OCI-LY7 (cell line): Measurements from ENCODE around the gene DPEP2. TPM values are rescaled to one million over a fixed set of nuclear protein-coding genes. Genes with fewer than 3 reads are reported as not detected.

ENCODE experiments used
- BruUV-seq: library from RNA; stranded (reverse); fragments of 400-500 nt; replicated peaks from 2 replicates; lab custom pipeline; 2021; lab: Mats Ljungman, UMichigan
- CTCF ChIA-PET: fragments of 300-600 bp; sonication (Branson Sonifier 250); formaldehyde crosslinking; loops from one replicate; lab custom pipeline; 2022; ENCODE audit warnings: antibody characterized with exemption; ENCODE audit not compliant: unreplicated experiment; lab: Charles Lee
- POLR2A ChIA-PET: fragments of 300-600 bp; sonication (Branson Sonifier 250); formaldehyde crosslinking; loops from one replicate; lab custom pipeline; 2022; ENCODE audit warnings: antibody characterized with exemption; lab: Charles Lee
- DNase-seq: peaks from one replicate; pipeline ENCODE4 v3.0.0-alpha.2; 2015; ENCODE audit warnings: low spot score
- H2AFZ ChIP-seq: fragments of 200-600 bp; sonication (generic), shearing (Covaris generic); 2 replicates; pipeline ENCODE4 v1.6.1; 2014; ENCODE audit warnings: mild to moderate bottlenecking, antibody characterized with exemption, low read length, moderate library complexity
- H3K27ac ChIP-seq: fragments of 200-600 bp; sonication (generic); 2 replicates; pipeline ENCODE4 v1.5.1; 2014; ENCODE audit warnings: mixed run types, low read depth, mild to moderate bottlenecking, moderate library complexity, low read length, inconsistent platforms; ENCODE audit not compliant: poor library complexity, severe bottlenecking
- H3K36me3 ChIP-seq: fragments of 200-600 bp; sonication (generic); 2 replicates; pipeline ENCODE4 v1.6.1; 2014; ENCODE audit warnings: mild to moderate bottlenecking, antibody characterized with exemption, low read length, moderate library complexity, mixed read lengths; ENCODE audit not compliant: insufficient read depth
- H3K4me1 ChIP-seq: fragments of 200-600 bp; sonication (generic); 2 replicates; pipeline ENCODE4 v1.5.1; 2014; ENCODE audit warnings: mild to moderate bottlenecking, low read length; ENCODE audit not compliant: insufficient read depth, poor library complexity, severe bottlenecking
- H3K4me2 ChIP-seq: fragments of 200-600 bp; sonication (generic); 2 replicates; pipeline ENCODE4 v1.6.1; 2014; ENCODE audit warnings: mild to moderate bottlenecking, low read length
- H3K4me3 ChIP-seq: fragments of 200-600 bp; sonication (generic); 2 replicates; pipeline ENCODE4 v1.5.1; 2014; ENCODE audit warnings: mild to moderate bottlenecking, low read depth, low read length; ENCODE audit not compliant: poor library complexity, severe bottlenecking
- H3K79me2 ChIP-seq: fragments of 200-600 bp; sonication (generic); 2 replicates; pipeline ENCODE4 v1.6.1; 2016; ENCODE audit warnings: low read depth, mild to moderate bottlenecking, low read length, moderate library complexity, mixed read lengths; ENCODE audit not compliant: insufficient read depth
- H3K9me2 ChIP-seq: fragments of 200-600 bp; sonication (generic); 2 replicates; pipeline ENCODE4 v1.6.1; 2016; ENCODE audit warnings: mild to moderate bottlenecking, low read length, mixed read lengths; ENCODE audit not compliant: insufficient read depth
- H3K9me3 ChIP-seq: fragments of 200-600 bp; sonication (generic); 2 replicates; pipeline ENCODE4 v1.6.1; 2014; ENCODE audit warnings: mild to moderate bottlenecking, mixed run types, low read length, mixed read lengths
- H4K20me1 ChIP-seq: fragments of 200-600 bp; sonication (generic); 2 replicates; pipeline ENCODE4 v1.6.1; 2014; ENCODE audit warnings: mild to moderate bottlenecking, antibody characterized with exemption, low read length, moderate library complexity, mixed read lengths; ENCODE audit not compliant: insufficient read depth
- CTCF ChIP-seq: fragments of 200-600 bp; sonication (generic); conservative IDR thresholded peaks from 2 replicates; pipeline ENCODE4 v1.5.1; 2014; ENCODE audit warnings: mild to moderate bottlenecking, antibody characterized with exemption, low read length, moderate library complexity, mixed read lengths
- EZH2phosphoT487 ChIP-seq: fragments of 200-600 bp; sonication (generic); IDR thresholded peaks from 2 replicates; pipeline ENCODE4 v1.6.1; 2018; ENCODE audit warnings: low read depth, borderline replicate concordance, mild to moderate bottlenecking, mixed run types, antibody characterized with exemption, low read length, moderate library complexity, mixed read lengths
- intact Hi-C: fragments of 100-400 bp; cut with micrococcal nuclease; formaldehyde crosslinking; loops from one replicate; pipeline ENCODE4 v1.10.0; 2022; ENCODE audit not compliant: unreplicated experiment
- total RNA-seq, 2 experiments: library from RNA; depleted of rRNA in 1 of 2; stranded (reverse); fragments of >200 nt in 1 of 2; shearing (Covaris generic) in 1 of 2; gene quantifications; 2 replicates each; pipeline ENCODE4 v1.2.3, GENCODE V29; 2014 to 2022

DPEP2 gene
- total RNA-seq, 2 experiments from 2014 or later = 0.22 to 0.23 TPM

GRCh38 chr16:67993207-67994039 is 5.9 kb downstream of the DPEP2 start:
- POLR2A ChIA-PET = interaction anchor here (0.7 to 0.9 kb wide), 2 partner anchors 10 to 47 kb away, joined by 3 to 6 read pairs; no protein-coding TSS in a partner anchor
- CTCF ChIA-PET = interaction anchor here (0.6 to 1.2 kb wide), 3 partner anchors 11 to 81 kb away, joined by 3 to 5 read pairs (median 3); no protein-coding TSS in a partner anchor
- Histone ChIP-seq H4K20me1 (no peaks in the 10 kb centered on the region), H3K4me3 (peak overlapping the region; percentile 45), H3K9me3 (no peaks in the 10 kb centered on the region), H3K4me1 (peaks cover 15% of the 10 kb centered on the region), H3K4me2 (peak overlapping the region; percentile 64), H2AFZ (peak overlapping the region; percentile 87), H3K27ac (no peak overlapping the region), H3K9me2 (no peaks in the 10 kb centered on the region), H3K36me3 (no peaks in the 10 kb centered on the region), H3K79me2 (no peaks in the 10 kb centered on the region)
- no TSS peak for BruUV-seq
- TF ChIP-seq EZH2phosphoT487 = no peak
- TF ChIP-seq CTCF = peak; percentile 95
- DNase-seq = peak; percentile 88
- intact Hi-C loops = loop anchor here (1.0 kb wide), 3 partner anchors 25 to 236 kb away; partner anchors contain the start of gene SLC12A4

- ChIA-PET CTCF (no interaction called here), POLR2A (no interaction called here)
- no peak for TF ChIP-seq CTCF
- TF ChIP-seq EZH2phosphoT487 = no peak
- Histone ChIP-seq H3K27ac (no peak overlapping the region), H3K4me1 (peaks cover 15% of the 10 kb centered on the region), H3K9me3 (no peaks in the 10 kb centered on the region), H3K9me2 (no peaks in the 10 kb centered on the region), H3K4me3 (no peak overlapping the region), H3K79me2 (no peaks in the 10 kb centered on the region), H3K4me2 (peak overlapping the region; percentile 64; the same call in 1 of the 2 replicates), H3K36me3 (no peaks in the 10 kb centered on the region), H2AFZ (peak overlapping the region; percentile 87), H4K20me1 (no peaks in the 10 kb centered on the region)
- no TSS peak for BruUV-seq
- intact Hi-C loops = loop anchor here (1.0 kb wide), 3 partner anchors 24 to 237 kb away; partner anchors contain the start of gene SLC12A4
- DNase-seq = no peak
Observed at GRCh38 chr16:67992661-67993206, 6.5 kb downstream of the DPEP2 start.
